Rectal smooth muscle tissue (tissue), 1 donor: ENCODE data around the gene ZNF497.
A peak's percentile ranks its signal among the peaks of the same experiment; 100 is the strongest.
"Not testable (repeated sequence)": the region's sequence is repeated elsewhere in the genome, so short reads cannot be mapped to it uniquely, and the experiment has no call there.

ENCODE experiments used
- H3K27ac ChIP-seq: one replicate; pipeline ENCODE4 v1.7.0; 2013; ENCODE audit warnings: low read depth, low read length, inconsistent platforms
- H3K27me3 ChIP-seq: one replicate; pipeline ENCODE4 v1.7.0; 2013; ENCODE audit warnings: low read length; ENCODE audit not compliant: control insufficient read depth, insufficient read depth
- H3K36me3 ChIP-seq: one replicate; pipeline ENCODE4 v1.7.0; 2013; ENCODE audit warnings: low read length; ENCODE audit not compliant: control insufficient read depth, insufficient read depth
- H3K4me1 ChIP-seq: one replicate; pipeline ENCODE4 v1.7.0; 2013; ENCODE audit warnings: low read length; ENCODE audit not compliant: control insufficient read depth, insufficient read depth
- H3K4me3 ChIP-seq: one replicate; pipeline ENCODE4 v1.7.0; 2013; ENCODE audit warnings: low read length
- H3K9ac ChIP-seq: one replicate; pipeline ENCODE4 v1.7.0; 2013; ENCODE audit warnings: low read length

ZNF497 gene

GRCh38 chr19:58386576-58387337 lies 24.2 kb upstream of the ZNF497 start, which contains the start of gene RPS5:
RPS5 (plus strand) TSS chr19:58387269; CDS start chr19:58388138, 869 bp downstream.
- Histone ChIP-seq H3K27me3 (no peaks in the 10 kb centered on the region), H3K9ac (peak within 1 kb of the TSS; percentile 97), H3K4me1 (peaks cover 17% of the 10 kb centered on the region), H3K36me3 (peaks cover 5% of the 10 kb centered on the region), H3K27ac (peak within 1 kb of the TSS; percentile 99), H3K4me3 (peak within 1 kb of the TSS; percentile 98)

GRCh38 chr19:58385891-58386575 lies 23.5 kb upstream of the ZNF497 start:
- Histone ChIP-seq H3K27ac (peak overlapping the region; percentile 99), H3K4me3 (peak overlapping the region; percentile 98), H3K9ac (peak overlapping the region; percentile 97), H3K4me1 (peaks cover 17% of the 10 kb centered on the region), H3K36me3 (peaks cover 5% of the 10 kb centered on the region), H3K27me3 (no peaks in the 10 kb centered on the region)

GRCh38 chr19:58385313-58385890 lies 22.9 kb upstream of the ZNF497 start:
- peaks cover 17% of the 10 kb centered on the region for H3K4me1 ChIP-seq
- peaks cover 5% of the 10 kb centered on the region for H3K36me3 ChIP-seq
- H3K27me3 ChIP-seq = no peaks in the 10 kb centered on the region
- peak overlapping the region; percentile 97 for H3K9ac ChIP-seq
- peak overlapping the region; percentile 98 for H3K4me3 ChIP-seq
- peak overlapping the region; percentile 99 for H3K27ac ChIP-seq

GRCh38 chr19:58382997-58383603 lies 20.5 kb upstream of the ZNF497 start:
- H3K27me3 ChIP-seq = no peaks in the 10 kb centered on the region
- no peaks in the 10 kb centered on the region for H3K36me3 ChIP-seq
- H3K27ac ChIP-seq = no peak overlapping the region
- no peak overlapping the region for H3K9ac ChIP-seq
- no peak overlapping the region for H3K4me3 ChIP-seq
- peaks cover 23% of the 10 kb centered on the region for H3K4me1 ChIP-seq

GRCh38 chr19:58381460-58382212 lies 19.1 kb upstream of the ZNF497 start:
- Histone ChIP-seq H3K4me3 (peak overlapping the region; percentile 85), H3K4me1 (peaks cover 16% of the 10 kb centered on the region), H3K27me3 (no peaks in the 10 kb centered on the region), H3K36me3 (no peaks in the 10 kb centered on the region), H3K9ac (no peak overlapping the region), H3K27ac (peak overlapping the region; percentile 87)

- Histone ChIP-seq H3K27ac (peak within 1 kb of the TSS; percentile 87), H3K4me3 (peak within 1 kb of the TSS; percentile 85), H3K36me3 (no peaks in the 10 kb centered on the region), H3K27me3 (no peaks in the 10 kb centered on the region), H3K4me1 (peaks cover 10% of the 10 kb centered on the region), H3K9ac (peak within 1 kb of the TSS; percentile 59)
These were observed 18.3 kb upstream of the ZNF497 start, which contains the start of gene ZNF837 for GRCh38 chr19:58380662-58381459. ZNF837 (minus strand) TSS chr19:58381030; CDS start chr19:58369332, 11,698 bp downstream.

GRCh38 chr19:58380037-58380661 lies 17.6 kb upstream of the ZNF497 start:
- no peaks in the 10 kb centered on the region for H3K27me3 ChIP-seq
- peaks cover 6% of the 10 kb centered on the region for H3K4me1 ChIP-seq
- H3K4me3 ChIP-seq = peak overlapping the region; percentile 85
- H3K9ac ChIP-seq = peak overlapping the region; percentile 59
- peak overlapping the region; percentile 87 for H3K27ac ChIP-seq
- H3K36me3 ChIP-seq = no peaks in the 10 kb centered on the region

GRCh38 chr19:58379246-58379645 lies 16.7 kb upstream of the ZNF497 start:
- Histone ChIP-seq H3K27me3 (no peaks in the 10 kb centered on the region), H3K9ac (no peak overlapping the region), H3K4me3 (peak overlapping the region; percentile 7)

GRCh38 chr19:58376724-58377123 lies 14.2 kb upstream of the ZNF497 start:
- not testable (repeated sequence) for H3K27ac ChIP-seq, H3K27me3 ChIP-seq, H3K4me1 ChIP-seq, H3K36me3 ChIP-seq, H3K9ac ChIP-seq, H3K4me3 ChIP-seq

More at GRCh38 chr19:58379246-58379645, 16.7 kb upstream of the ZNF497 start:
- peaks cover 6% of the 10 kb centered on the region for H3K4me1 ChIP-seq
- no peak overlapping the region for H3K27ac ChIP-seq
- no peaks in the 10 kb centered on the region for H3K36me3 ChIP-seq

GRCh38 chr19:58374200-58374599 lies 11.6 kb upstream of the ZNF497 start:
- Histone ChIP-seq H3K9ac (no peak overlapping the region), H3K27me3 (no peaks in the 10 kb centered on the region), H3K4me3 (no peak overlapping the region), H3K36me3 (no peaks in the 10 kb centered on the region), H3K27ac (no peak overlapping the region), H3K4me1 (no peaks in the 10 kb centered on the region)
